GM10248 (cell line): ENCODE results near the gene SLC6A8.
"Not testable (repeated sequence)": the region's sequence is repeated elsewhere in the genome, so short reads cannot be mapped to it uniquely, and the experiment has no call there.

ENCODE experiments used
- CTCF ChIA-PET: fragments of 300-600 bp; sonication (Branson Sonifier 250); formaldehyde crosslinking; extraction: SDS; loops from one replicate; lab custom pipeline; 2021; ENCODE audit warnings: antibody characterized with exemption; lab: Yijun Ruan, JAX
- POLR2A ChIA-PET: fragments of 350-650 bp; sonication (Branson Sonifier 250); formaldehyde crosslinking; extraction: SDS; loops from one replicate; lab custom pipeline; 2020; ENCODE audit warnings: antibody characterized with exemption; lab: Yijun Ruan, JAX
- DNase-seq: peaks from one replicate; pipeline ENCODE4 v3.0.0; 2012; ENCODE audit errors: extremely low spot score
- CTCF ChIP-seq: IDR thresholded peaks from 2 replicates; pipeline ENCODE4 v1.5.1; 2012; ENCODE audit warnings: mild to moderate bottlenecking, low read depth; ENCODE audit errors: extremely low read depth, missing control alignments, control extremely low read depth

SLC6A8 gene

DNA sequence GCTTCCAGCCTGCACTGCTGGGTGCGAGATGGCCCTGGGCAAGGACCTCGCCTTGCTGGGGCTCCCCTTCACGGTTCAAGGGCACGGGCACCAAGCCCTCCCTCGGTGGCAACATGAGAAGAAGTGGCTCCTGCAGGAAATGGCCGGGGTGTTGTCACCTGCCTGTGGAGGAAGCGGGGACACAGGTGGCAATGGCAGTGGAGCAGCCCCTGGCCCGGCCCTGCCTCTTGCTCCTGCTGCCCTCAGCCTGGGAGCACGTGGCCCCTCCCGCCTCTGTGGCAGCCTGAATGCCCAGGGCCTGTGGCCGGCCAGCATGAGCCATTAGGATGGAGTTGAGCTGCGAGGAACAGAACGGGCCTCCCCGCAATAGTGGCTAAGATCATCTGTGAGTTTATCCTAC is 53.7 kb downstream of the SLC6A8 start:
- ChIA-PET CTCF (no interaction called here), POLR2A (no interaction called here)
- TF ChIP-seq CTCF, result no peak
- no peak for DNase-seq

DNA sequence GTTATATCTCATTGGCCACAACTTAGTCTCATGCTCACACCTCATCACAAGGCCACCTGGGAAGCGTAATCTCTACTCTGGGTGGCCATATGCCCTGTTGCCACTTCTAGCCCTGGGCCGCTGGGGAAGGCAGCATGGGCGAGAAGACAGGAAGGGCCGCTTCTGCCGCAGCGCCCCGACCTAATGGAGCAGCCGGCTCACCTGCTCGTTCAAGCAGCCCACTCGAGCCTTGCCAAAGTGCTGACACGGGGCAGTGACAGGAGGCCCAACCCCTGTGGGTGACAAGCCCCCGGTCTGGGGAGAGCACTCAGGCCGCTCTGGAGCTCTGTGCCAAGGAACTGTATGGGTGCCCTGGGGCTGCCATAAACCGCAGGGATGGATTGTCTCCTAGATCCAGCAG is 54.4 kb downstream of the SLC6A8 start:
- POLR2A ChIA-PET, DNase-seq, CTCF ChIA-PET: not testable (repeated sequence)

GRCh38 chrX:153742796-153743467 is 55.2 kb downstream of the SLC6A8 start:
- CTCF ChIA-PET, POLR2A ChIA-PET, DNase-seq: not testable (repeated sequence)

- DNase-seq, CTCF ChIA-PET, POLR2A ChIA-PET: not testable (repeated sequence)
These were observed 55.9 kb downstream of the SLC6A8 start for GRCh38 chrX:153743468-153744209.

GRCh38 chrX:153744210-153745066 is 56.7 kb downstream of the SLC6A8 start:
- CTCF ChIA-PET, result no interaction called here
- no peak for DNase-seq
- POLR2A ChIA-PET, result no interaction called here
- TF ChIP-seq CTCF, result no peak

- DNase-seq, POLR2A ChIA-PET, CTCF ChIA-PET: not testable (repeated sequence)
These were observed 57.3 kb downstream of the SLC6A8 start for GRCh38 chrX:153745067-153745433.
